ENCODE results near the gene ZNF335. TPM values are rescaled to one million over a fixed set of nuclear protein-coding genes. Genes with fewer than 3 reads are reported as not detected.

The ZNF335 gene
- total and polyA plus RNA-seq, 2 of the 13 experiments (the other 11 are each of a cell fraction or from before 2014, with no cell fraction given) = 9.7 to 13.7 TPM

GRCh38 chr20:45909336-45909808 lies 62.6 kb downstream of the ZNF335 start (continued):
- peak; percentile 59 for TF ChIP-seq PHF21A (CRISPR knock-in tag; IDR thresholded peaks at IDR 0.05)
- TF ChIP-seq ZFP36L2 (CRISPR knock-in tag; IDR thresholded peaks at IDR 0.05) = no peak
- TF ChIP-seq ZNF883 (CRISPR knock-in tag; IDR thresholded peaks at IDR 0.05; ENCODE audit: not compliant biosample characterization) = peak; percentile 19
- TF ChIP-seq ZHX1 (CRISPR knock-in tag; IDR thresholded peaks at IDR 0.05; ENCODE audit: low read depth) = no peak
- peak; percentile 91; the same call in 1 of the 2 replicates for TF ChIP-seq KDM6A (CRISPR knock-in tag; IDR thresholded peaks at IDR 0.05; ENCODE audit: low read depth)
- TF ChIP-seq ZBTB4 (CRISPR knock-in tag; IDR thresholded peaks at IDR 0.05; ENCODE audit: borderline replicate concordance) = no peak
- peak; percentile 69; the same call in 1 of the 2 replicates for TF ChIP-seq KDM1A (CRISPR knock-in tag; IDR thresholded peaks at IDR 0.05)
- no peak for TF ChIP-seq ZNF597 (CRISPR knock-in tag; IDR thresholded peaks at IDR 0.05)
- TF ChIP-seq ZNF543 (CRISPR knock-in tag; IDR thresholded peaks at IDR 0.05) = 0 out of 2 replicates have a peak, but pooled peaks have one; percentile 16
- peak; percentile 75 for TF ChIP-seq MEF2D (CRISPR knock-in tag; IDR thresholded peaks at IDR 0.05)
- TF ChIP-seq RBM22 (optimal IDR thresholded peaks at IDR 0.05; ENCODE audit: low read length) = no peak
- 0 out of 2 replicates have a peak, but pooled peaks have one; percentile 9 for TF ChIP-seq ZNF263 (CRISPR knock-in tag; IDR thresholded peaks at IDR 0.05)
- TF ChIP-seq ZNF652 (CRISPR knock-in tag; IDR thresholded peaks at IDR 0.05; ENCODE audit: borderline replicate concordance, low read depth) = 0 out of 2 replicates have a peak, but pooled peaks have one; percentile 29
- no peak for TF ChIP-seq NFIB (CRISPR knock-in tag; IDR thresholded peaks at IDR 0.05; ENCODE audit: borderline replicate concordance)
- TF ChIP-seq KLF6 (CRISPR knock-in tag; IDR thresholded peaks at IDR 0.05) = 0 out of 2 replicates have a peak, but pooled peaks have one; percentile 17
- TF ChIP-seq FOXM1 (CRISPR knock-in tag; IDR thresholded peaks at IDR 0.05) = no peak
- no peak; the same call in 1 of the 2 replicates for TF ChIP-seq FOXK1 (CRISPR knock-in tag; IDR thresholded peaks at IDR 0.05; ENCODE audit: borderline replicate concordance, low read depth)
- TF ChIP-seq KLF13 (CRISPR knock-in tag; IDR thresholded peaks at IDR 0.05) = no peak
- TF ChIP-seq TRAFD1 (CRISPR knock-in tag; IDR thresholded peaks at IDR 0.05; ENCODE audit: borderline replicate concordance) = 0 out of 2 replicates have a peak, but pooled peaks have one; percentile 45

Measured in HepG2 (cell line).